A549 (cell line): ENCODE measurements around the gene PRC1. TPM values are rescaled to one million over a fixed set of nuclear protein-coding genes. Genes with fewer than 3 reads are reported as not detected.

Source experiments
- ATAC-seq, 2 experiments: fragments of 200-7000 bp in 1 of 2; fragments of >200 bp in 1 of 2; cut with Nextera tagmentation in 1 of 2; cut with Tn5 transposase in 1 of 2; 3 replicates each; pipeline versions ENCODE4 v1.8.0 to v1.9.1; 2018 to 2020; ENCODE audit warnings: mild to moderate bottlenecking in 1 of 2, moderate library complexity in 1 of 2
- CTCF ChIA-PET: fragments of 300-600 bp; sonication (Branson Sonifier 250); formaldehyde crosslinking; extraction: SDS; loops from one replicate; lab custom pipeline; 2021; ENCODE audit warnings: antibody characterized with exemption, inconsistent platforms; lab: Yijun Ruan, JAX
- POLR2A ChIA-PET: fragments of 350-600 bp; formaldehyde crosslinking; extraction: SDS; loops from one replicate; lab custom pipeline; 2021; ENCODE audit warnings: antibody characterized with exemption, inconsistent platforms; lab: Yijun Ruan, JAX
- DNase-seq, 2 experiments: peaks; one replicate each; pipeline versions ENCODE4 v3.0.0 to v3.0.0-alpha.2; 2011 to 2016; ENCODE audit warnings: low read depth in 1 of 2, low spot score in 1 of 2
- FAIRE-seq: peaks from 2 replicates; lab custom pipeline; 2011; peaks lifted over from hg19 to GRCh38; lab: Jason Lieb, UNC
- H3K27ac ChIP-seq, 2 experiments: fragments of >200 bp; sonication (Bioruptor Twin); formaldehyde crosslinking; 3 replicates each; pipeline ENCODE4 v1.5.1; 2016 to 2017
- H3K4me1 ChIP-seq: fragments of >200 bp; sonication (Bioruptor Twin); formaldehyde crosslinking; 3 replicates; pipeline ENCODE4 v1.6.1; 2016
- H3K4me2 ChIP-seq: fragments of >200 bp; sonication (Bioruptor Twin); formaldehyde crosslinking; 3 replicates; pipeline ENCODE4 v1.6.1; 2016
- H3K4me3 ChIP-seq: fragments of >200 bp; sonication (Bioruptor Twin); formaldehyde crosslinking; 3 replicates; pipeline ENCODE4 v1.5.1; 2016
- H3K9me3 ChIP-seq: fragments of >200 bp; sonication (Bioruptor Twin); formaldehyde crosslinking; 3 replicates; pipeline ENCODE4 v1.6.1; 2016
- CBX8 ChIP-seq: fragments of 200-600 bp; sonication (generic); IDR thresholded peaks from 2 replicates; pipeline ENCODE4 v1.6.1; 2016
- CEBPB ChIP-seq, 2 experiments: fragments of >200 bp in 1 of 2; sonication (Bioruptor Twin) in 1 of 2; formaldehyde crosslinking in 1 of 2; IDR thresholded peaks; 2 replicates each; pipeline ENCODE4 v1.6.1; 2012 to 2016
- EHF ChIP-seq: fragments of 250-450 bp; sonication (Bioruptor Pico); IDR thresholded peaks from 2 replicates; pipeline ENCODE4 v1.5.0; 2020; ENCODE audit warnings: mild to moderate bottlenecking
- EHMT2 ChIP-seq: fragments of 200-600 bp; sonication (generic); IDR thresholded peaks from 2 replicates; pipeline ENCODE4 v1.6.1; 2016; ENCODE audit warnings: antibody characterized with exemption, low read depth, mild to moderate bottlenecking, moderate library complexity
- EP300 ChIP-seq, 2 experiments: fragments of >200 bp; sonication (Bioruptor Twin); formaldehyde crosslinking; IDR thresholded peaks; 2 replicates in 1 of 2; 3 replicates in 1 of 2; pipeline ENCODE4 v1.6.1; 2016 to 2017
- ESRRA ChIP-seq: fragments of 150-350 bp; IDR thresholded peaks from 2 replicates; pipeline ENCODE4 v1.6.1; 2014; ENCODE audit warnings: mild to moderate bottlenecking, low read length, borderline replicate concordance
- FOSB ChIP-seq: fragments of 250-450 bp; sonication (Bioruptor Pico); IDR thresholded peaks from 2 replicates; pipeline ENCODE4 v1.5.0; 2020; ENCODE audit warnings: mild to moderate bottlenecking, moderate library complexity
- FOSL2 ChIP-seq, 2 experiments: fragments of 450-650 bp in 1 of 2; fragments of >200 bp in 1 of 2; sonication (Bioruptor Twin) in 1 of 2; formaldehyde crosslinking; IDR thresholded peaks; 2 replicates each; pipeline versions ENCODE4 v1.5.0 to v1.6.1; 2016 to 2020; ENCODE audit warnings: mild to moderate bottlenecking in 1 of 2, moderate library complexity in 1 of 2
- HEYL ChIP-seq: fragments of 250-450 bp; sonication (Bioruptor Pico); IDR thresholded peaks from 2 replicates; pipeline ENCODE4 v1.8.0; 2021; ENCODE audit warnings: mild to moderate bottlenecking, moderate library complexity
- HOXB5 ChIP-seq: fragments of 250-450 bp; sonication (Bioruptor Pico); IDR thresholded peaks from 2 replicates; pipeline ENCODE4 v1.5.0; 2020; ENCODE audit warnings: mild to moderate bottlenecking, moderate library complexity
- KDM5A ChIP-seq: fragments of 200-600 bp; sonication (generic); IDR thresholded peaks from 2 replicates; pipeline ENCODE4 v1.6.1; 2016; ENCODE audit warnings: antibody characterized with exemption, mild to moderate bottlenecking
- MAZ ChIP-seq: fragments of 150-350 bp; IDR thresholded peaks from 2 replicates; pipeline ENCODE4 v1.6.1; 2014; ENCODE audit warnings: antibody characterized with exemption, low read depth, low read length, borderline replicate concordance
- MYC ChIP-seq: IDR thresholded peaks from 2 replicates; pipeline ENCODE4 v1.6.1; 2012; ENCODE audit warnings: mild to moderate bottlenecking, inconsistent platforms, low read length, improper control_type of control experiment, borderline replicate concordance
- NFE2L2 ChIP-seq: fragments of 150-350 bp; conservative IDR thresholded peaks from 2 replicates; pipeline ENCODE4 v1.6.1; 2014; ENCODE audit warnings: low read length
- NPAS2 ChIP-seq: fragments of 250-450 bp; sonication (Bioruptor Pico); IDR thresholded peaks from 2 replicates; pipeline ENCODE4 v1.8.0; 2022; ENCODE audit warnings: mild to moderate bottlenecking, moderate library complexity, borderline replicate concordance
- PHF8 ChIP-seq: fragments of 200-600 bp; sonication (generic); IDR thresholded peaks from 2 replicates; pipeline ENCODE4 v1.6.1; 2016; ENCODE audit warnings: low read depth, mild to moderate bottlenecking, antibody characterized with exemption, moderate library complexity, borderline replicate concordance
- POLR2A ChIP-seq: IDR thresholded peaks from 2 replicates; pipeline ENCODE4 v1.6.1; 2012; ENCODE audit warnings: mild to moderate bottlenecking, low read length
- POLR2AphosphoS2 ChIP-seq: conservative IDR thresholded peaks from 2 replicates; pipeline ENCODE4 v1.6.1; 2012; ENCODE audit warnings: low read length, improper control_type of control experiment, inconsistent platforms
- RCOR1 ChIP-seq: fragments of 150-350 bp; IDR thresholded peaks from 2 replicates; pipeline ENCODE4 v1.6.1; 2014; ENCODE audit warnings: antibody characterized with exemption, low read length, low read depth
- RFX5 ChIP-seq: fragments of 450-650 bp; IDR thresholded peaks from 2 replicates; pipeline ENCODE4 v1.7.1; 2014; ENCODE audit warnings: antibody characterized with exemption, mild to moderate bottlenecking, moderate library complexity
- TP53 ChIP-seq: fragments of 250-450 bp; sonication (Bioruptor Pico); IDR thresholded peaks from 2 replicates; pipeline ENCODE4 v1.5.0; 2021; ENCODE audit warnings: mild to moderate bottlenecking, moderate library complexity
- ZNF302 ChIP-seq: fragments of 250-450 bp; sonication (Bioruptor Pico); IDR thresholded peaks from 2 replicates; pipeline ENCODE4 v1.9.0; 2021; ENCODE audit warnings: inconsistent platforms, mild to moderate bottlenecking, moderate library complexity
- ZSCAN20 ChIP-seq: fragments of 250-450 bp; sonication (Bioruptor Pico); IDR thresholded peaks from 2 replicates; pipeline ENCODE4 v1.8.0; 2022; ENCODE audit warnings: mild to moderate bottlenecking, moderate library complexity
- WGBS: methylation state at CpG from one replicate; pipeline ENCODE4 v1.1.6; 2017; ENCODE audit errors: missing lambda C conversion rate; 5-methylcytosine and 5-hydroxymethylcytosine counted together
- polyA plus RNA-seq, 4 experiments: library from polyadenylated mRNA; depleted of rRNA in 3 of 4; stranded (reverse); fragments of >200 nt; fragmentation: RNase III in 1 of 4; extraction: RNeasy Plus Mini Kit Qiagen cat#74134 plus additional on column Dnase treatment in 1 of 4; gene quantifications; 2 replicates in 3 of 4; 3 replicates in 1 of 4; pipeline ENCODE4 v1.2.3, GENCODE V29; 2011 to 2017
- TF ChIP-seq, protein P1 (sequence below): fragments of 250-450 bp; sonication (Bioruptor Pico); IDR thresholded peaks from 2 replicates; pipeline ENCODE4 v1.5.0; 2020; ENCODE audit warnings: low read depth, mild to moderate bottlenecking, moderate library complexity
- TF ChIP-seq, protein P2 (sequence below): IDR thresholded peaks from 2 replicates; pipeline ENCODE4 v1.6.1; 2012; ENCODE audit warnings: low read depth, borderline replicate concordance
- TF ChIP-seq, protein P3 (sequence below): fragments of >200 bp; sonication (Bioruptor Twin); formaldehyde crosslinking; IDR thresholded peaks from 3 replicates; pipeline ENCODE4 v1.5.1; 2016
- TF ChIP-seq, protein P4 (sequence below): fragments of 150-350 bp; IDR thresholded peaks from 2 replicates; pipeline ENCODE4 v1.6.1; 2014; ENCODE audit warnings: low read depth, mild to moderate bottlenecking, low read length
- TF ChIP-seq, protein P5 (sequence below): fragments of 450-650 bp; IDR thresholded peaks from 2 replicates; pipeline ENCODE4 v1.6.1; 2014; ENCODE audit warnings: antibody characterized with exemption

Gene PRC1
- polyA plus RNA-seq, 2 of the 4 experiments (the other 2 are of a cell fraction) = 303 to 426 TPM

DNA sequence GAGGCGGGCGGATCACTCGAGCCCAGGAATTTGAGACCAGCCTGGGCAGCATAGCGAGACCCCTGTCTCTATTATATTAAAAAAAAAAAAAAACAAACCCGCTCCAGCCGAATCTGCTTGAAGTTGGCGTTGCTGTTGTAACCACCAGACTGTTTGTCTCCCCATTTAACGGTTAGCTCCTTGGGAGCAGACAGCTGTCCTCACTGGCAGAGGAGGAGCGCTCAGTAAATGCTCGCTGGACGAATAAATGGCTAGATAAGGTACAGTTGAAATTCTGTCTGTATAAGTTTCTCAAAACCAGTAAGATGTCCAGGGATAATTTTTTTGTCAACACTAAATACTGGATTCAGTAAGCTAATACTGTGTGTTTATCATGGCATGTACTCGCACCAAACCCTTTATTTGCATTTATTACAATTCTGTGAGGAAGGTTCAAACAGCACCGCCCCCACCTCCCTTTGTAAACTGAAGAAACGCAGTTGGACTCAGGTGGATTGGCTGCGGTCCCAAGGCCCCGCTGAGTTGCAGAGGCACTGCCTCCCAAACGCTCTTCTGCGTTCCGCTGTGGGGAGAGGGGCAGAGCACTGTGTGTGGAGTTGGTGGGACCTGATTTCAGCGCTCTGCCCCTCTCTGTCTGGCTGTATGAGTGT lies 38.6 kb downstream of the PRC1 start:
- peak overlapping the region; percentile 99 for H3K4me2 ChIP-seq
- H3K27ac ChIP-seq = peak overlapping the region; percentile 95 to 98
- peak; percentile 81 for FAIRE-seq
- peaks cover 18% of the 10 kb centered on the region for H3K4me1 ChIP-seq
- CTCF ChIA-PET = interaction anchor here (0.5 to 25.4 kb wide), 46 partner anchors 8 to 1117 kb away, joined by 3 to 536 read pairs (median 5); partner anchors contain the start of genes BLM, HDDC3, PRC1 and UNC45A
- H3K4me3 ChIP-seq = peak overlapping the region; percentile 83
- H3K9me3 ChIP-seq = no peaks in the 10 kb centered on the region
- DNase-seq = peak in 1 of 2 experiments; percentile 35
- POLR2A ChIA-PET = interaction anchor here (1.6 kb wide), 1 partner anchor 317 kb away, joined by 3 read pairs; no protein-coding TSS in a partner anchor
- TF ChIP-seq RCOR1 = no peak
- TF ChIP-seq, protein P1, sequence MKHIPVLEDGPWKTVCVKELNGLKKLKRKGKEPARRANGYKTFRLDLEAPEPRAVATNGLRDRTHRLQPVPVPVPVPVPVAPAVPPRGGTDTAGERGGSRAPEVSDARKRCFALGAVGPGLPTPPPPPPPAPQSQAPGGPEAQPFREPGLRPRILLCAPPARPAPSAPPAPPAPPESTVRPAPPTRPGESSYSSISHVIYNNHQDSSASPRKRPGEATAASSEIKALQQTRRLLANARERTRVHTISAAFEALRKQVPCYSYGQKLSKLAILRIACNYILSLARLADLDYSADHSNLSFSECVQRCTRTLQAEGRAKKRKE = no peak
- no peak for TF ChIP-seq FOSB (CRISPR knock-in tag)
- 0 out of 2 replicates have a peak, but pooled peaks have one; percentile 8 for TF ChIP-seq HEYL (CRISPR knock-in tag)
- 5% methylated on average over 20 of the region's 20 CpGs for WGBS
- peak in 1 of 2 experiments; percentile 3; a peak in 3 of 6 replicates for ATAC-seq

DNA sequence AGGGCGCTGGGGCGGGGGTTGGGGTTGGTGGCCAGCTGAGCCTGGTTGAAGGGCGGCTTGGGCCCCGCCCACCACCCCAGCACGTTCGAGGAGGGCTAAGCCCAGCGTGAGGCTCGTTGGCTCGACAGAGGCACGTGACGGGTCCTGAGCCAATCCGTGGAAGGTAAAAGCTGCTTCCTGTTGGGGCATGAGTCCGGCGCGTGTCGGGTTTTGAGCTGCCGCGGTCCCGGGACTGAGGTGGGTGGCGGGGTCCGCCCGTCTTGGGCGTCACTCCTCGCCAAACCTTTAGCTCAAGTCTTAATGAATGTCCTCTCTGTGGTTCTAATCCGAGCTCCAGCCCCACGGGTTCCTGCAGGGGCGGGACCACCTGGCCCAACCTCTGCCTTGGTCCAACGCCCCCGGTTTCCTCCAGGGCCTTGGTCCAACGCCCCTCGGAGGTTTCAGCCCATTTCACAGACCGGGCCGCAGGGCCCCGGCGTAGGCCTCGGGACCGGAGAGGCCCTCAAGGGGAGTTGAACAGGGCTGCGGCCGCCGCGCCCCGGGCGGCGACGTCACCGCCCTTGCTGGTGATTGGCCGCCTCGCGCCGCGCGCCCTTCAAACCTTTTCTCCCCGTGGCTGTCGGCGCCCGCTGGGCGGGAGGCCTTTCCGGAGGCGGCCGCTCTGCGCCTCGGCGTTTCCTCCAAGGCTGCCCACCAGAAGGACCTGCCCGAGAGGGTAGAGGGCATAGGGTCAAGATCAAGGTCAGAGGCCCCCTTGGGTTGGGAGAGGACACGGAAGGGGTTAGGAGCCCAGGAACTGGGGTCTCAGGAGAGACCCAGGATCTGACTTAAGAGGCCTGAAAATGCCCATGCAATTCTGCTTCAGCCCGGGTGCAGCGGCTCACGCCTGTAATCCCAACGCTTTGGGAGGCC lies 39.4 kb downstream of the PRC1 start, which contains the start of gene RCCD1:
Gene RCCD1, plus strand, starts transcription at position 173 of the 912 bp plus-strand sequence. CDS start 1,851 bp downstream, outside the sequence.
- ChIA-PET CTCF (interaction anchor here (0.8 to 25.4 kb wide), 17 partner anchors 8 to 318 kb away, joined by 3 to 536 read pairs (median 16); partner anchors contain the start of genes HDDC3, PRC1, UNC45A and VPS33B), POLR2A (interaction anchor here (0.6 to 1.9 kb wide), 11 partner anchors 9 to 318 kb away, joined by 3 to 20 read pairs (median 4); partner anchors contain the start of genes HDDC3, PRC1 and UNC45A)
- Histone ChIP-seq H3K9me3 (no peaks in the 10 kb centered on the region), H3K4me3 (peak within 1 kb of the TSS; percentile 83), H3K4me2 (peak within 1 kb of the TSS; percentile 99), H3K4me1 (peaks cover 19% of the 10 kb centered on the region), H3K27ac (peak within 1 kb of the TSS; percentile 95 to 98)
- FAIRE-seq = peak; percentile 100
- ATAC-seq = peak; percentile 84 to 94
- DNase-seq = peak; percentile 98 to 100
- WGBS = 1% methylated on average over 51 of the region's 69 CpGs
- TF ChIP-seq CBX8 (no peak), HEYL (CRISPR knock-in tag) (no peak), POLR2A (peak; percentile 88), CEBPB (IDR thresholded peaks at IDR 0.05) (no peak), FOSB (CRISPR knock-in tag) (peak; percentile 81; the same call in 1 of the 2 replicates), FOSL2 (IDR thresholded peaks at IDR 0.05) (no peak), FOSL2 (CRISPR knock-in tag; IDR thresholded peaks at IDR 0.05) (peak; percentile 30; the same call in 1 of the 2 replicates), EP300 (IDR thresholded peaks at IDR 0.05) (no peak), RFX5 (peak; percentile 66; the same call in 1 of the 2 replicates), EHF (CRISPR knock-in tag) (peak; percentile 76; the same call in 1 of the 2 replicates), TP53 (CRISPR knock-in tag) (peak; percentile 92), NFE2L2 (no peak), MAZ (peak; percentile 41; the same call in 1 of the 2 replicates), POLR2AphosphoS2 (peak; percentile 84; the same call in 1 of the 2 replicates), ZNF302 (CRISPR knock-in tag) (no peak), KDM5A (peak; percentile 71), MYC (no peak; the same call in 1 of the 2 replicates), ZSCAN20 (CRISPR knock-in tag) (no peak), NPAS2 (CRISPR knock-in tag) (0 out of 2 replicates have a peak, but pooled peaks have one; percentile 7), ESRRA (peak; percentile 81), EHMT2 (no peak), PHF8 (peak; percentile 96), HOXB5 (CRISPR knock-in tag) (peak; percentile 37; the same call in 1 of the 2 replicates)
- TF ChIP-seq, protein P2, sequence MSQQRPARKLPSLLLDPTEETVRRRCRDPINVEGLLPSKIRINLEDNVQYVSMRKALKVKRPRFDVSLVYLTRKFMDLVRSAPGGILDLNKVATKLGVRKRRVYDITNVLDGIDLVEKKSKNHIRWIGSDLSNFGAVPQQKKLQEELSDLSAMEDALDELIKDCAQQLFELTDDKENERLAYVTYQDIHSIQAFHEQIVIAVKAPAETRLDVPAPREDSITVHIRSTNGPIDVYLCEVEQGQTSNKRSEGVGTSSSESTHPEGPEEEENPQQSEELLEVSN = peak; percentile 92
- TF ChIP-seq, protein P3, sequence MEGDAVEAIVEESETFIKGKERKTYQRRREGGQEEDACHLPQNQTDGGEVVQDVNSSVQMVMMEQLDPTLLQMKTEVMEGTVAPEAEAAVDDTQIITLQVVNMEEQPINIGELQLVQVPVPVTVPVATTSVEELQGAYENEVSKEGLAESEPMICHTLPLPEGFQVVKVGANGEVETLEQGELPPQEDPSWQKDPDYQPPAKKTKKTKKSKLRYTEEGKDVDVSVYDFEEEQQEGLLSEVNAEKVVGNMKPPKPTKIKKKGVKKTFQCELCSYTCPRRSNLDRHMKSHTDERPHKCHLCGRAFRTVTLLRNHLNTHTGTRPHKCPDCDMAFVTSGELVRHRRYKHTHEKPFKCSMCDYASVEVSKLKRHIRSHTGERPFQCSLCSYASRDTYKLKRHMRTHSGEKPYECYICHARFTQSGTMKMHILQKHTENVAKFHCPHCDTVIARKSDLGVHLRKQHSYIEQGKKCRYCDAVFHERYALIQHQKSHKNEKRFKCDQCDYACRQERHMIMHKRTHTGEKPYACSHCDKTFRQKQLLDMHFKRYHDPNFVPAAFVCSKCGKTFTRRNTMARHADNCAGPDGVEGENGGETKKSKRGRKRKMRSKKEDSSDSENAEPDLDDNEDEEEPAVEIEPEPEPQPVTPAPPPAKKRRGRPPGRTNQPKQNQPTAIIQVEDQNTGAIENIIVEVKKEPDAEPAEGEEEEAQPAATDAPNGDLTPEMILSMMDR = no peak
- TF ChIP-seq, protein P4, sequence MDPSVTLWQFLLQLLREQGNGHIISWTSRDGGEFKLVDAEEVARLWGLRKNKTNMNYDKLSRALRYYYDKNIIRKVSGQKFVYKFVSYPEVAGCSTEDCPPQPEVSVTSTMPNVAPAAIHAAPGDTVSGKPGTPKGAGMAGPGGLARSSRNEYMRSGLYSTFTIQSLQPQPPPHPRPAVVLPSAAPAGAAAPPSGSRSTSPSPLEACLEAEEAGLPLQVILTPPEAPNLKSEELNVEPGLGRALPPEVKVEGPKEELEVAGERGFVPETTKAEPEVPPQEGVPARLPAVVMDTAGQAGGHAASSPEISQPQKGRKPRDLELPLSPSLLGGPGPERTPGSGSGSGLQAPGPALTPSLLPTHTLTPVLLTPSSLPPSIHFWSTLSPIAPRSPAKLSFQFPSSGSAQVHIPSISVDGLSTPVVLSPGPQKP = no peak
- TF ChIP-seq, protein P5, sequence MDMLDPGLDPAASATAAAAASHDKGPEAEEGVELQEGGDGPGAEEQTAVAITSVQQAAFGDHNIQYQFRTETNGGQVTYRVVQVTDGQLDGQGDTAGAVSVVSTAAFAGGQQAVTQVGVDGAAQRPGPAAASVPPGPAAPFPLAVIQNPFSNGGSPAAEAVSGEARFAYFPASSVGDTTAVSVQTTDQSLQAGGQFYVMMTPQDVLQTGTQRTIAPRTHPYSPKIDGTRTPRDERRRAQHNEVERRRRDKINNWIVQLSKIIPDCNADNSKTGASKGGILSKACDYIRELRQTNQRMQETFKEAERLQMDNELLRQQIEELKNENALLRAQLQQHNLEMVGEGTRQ = peak; percentile 98
